ENCODE data around the gene OGFOD1. TPM values are rescaled to one million over a fixed set of nuclear protein-coding genes. Genes with fewer than 3 reads are reported as not detected.

OGFOD1 gene
- total RNA-seq, 6 experiments from 2014 or later = 12.2 to 32.0 (median 17.4) TPM

- peak overlapping the region; percentile 72 to 96 (median 91) for H3K4me3 ChIP-seq
- ATAC-seq (peak in 3 of 4 donors; percentile 19 to 28 (median 19)), DNase-seq (no peak)
- TF ChIP-seq POLR2A (IDR thresholded peaks at IDR 0.05) (no peak), CTCF (IDR thresholded peaks at IDR 0.05) (no peak)
- H3K27ac ChIP-seq = peak overlapping the region; percentile 25 to 54 (median 44)
- no peaks in the 10 kb centered on the region for H3K9me3 ChIP-seq
- peaks cover 2 to 33% (median 4%) of the 10 kb centered on the region in 4 donors for H3K36me3 ChIP-seq
- H3K4me1 ChIP-seq = peaks cover 0 to 24% (median 4%) of the 10 kb centered on the region in 4 donors
- intact Hi-C loops (cut with DNase I) = no loop called here
- 11% methylated on average over 17 of the region's 18 CpGs for WGBS (ENCODE audit: insufficient coverage, low coverage, low lambda C conversion rate, missing lambda C conversion rate)
- no peaks in the 10 kb centered on the region for H3K27me3 ChIP-seq
Measured at GRCh38 chr16:56450275-56450985, 924 bp upstream of the OGFOD1 start.

GRCh38 chr16:56451753-56452689 lies 667 bp downstream of the OGFOD1 start:
- H3K27me3 ChIP-seq = no peaks in the 10 kb centered on the region
- ATAC-seq = peak; percentile 59 to 73 (median 62)
- H3K4me1 ChIP-seq = peaks cover 0 to 24% (median 4%) of the 10 kb centered on the region in 4 donors
- peak overlapping the region; percentile 72 to 96 (median 91) for H3K4me3 ChIP-seq
- 9% methylated on average over 25 of the region's 31 CpGs for WGBS (ENCODE audit: insufficient coverage, low coverage, low lambda C conversion rate, missing lambda C conversion rate)
- peaks cover 0 to 35% (median 2%) of the 10 kb centered on the region in 4 donors for H3K36me3 ChIP-seq
- no peaks in the 10 kb centered on the region for H3K9me3 ChIP-seq
- peak; percentile 55 to 60 (median 56) for DNase-seq
- H3K27ac ChIP-seq = peak overlapping the region; percentile 47 to 69 (median 64)
- intact Hi-C loops (cut with DNase I) = no loop called here
- TF ChIP-seq CTCF (IDR thresholded peaks at IDR 0.05) = no peak
- TF ChIP-seq POLR2A (IDR thresholded peaks at IDR 0.05) = peak; percentile 22

GRCh38 chr16:56457927-56458470 lies 6.6 kb downstream of the OGFOD1 start:
- no peak overlapping the region for H3K27ac ChIP-seq
- no peak overlapping the region for H3K4me3 ChIP-seq
- TF ChIP-seq CTCF (IDR thresholded peaks at IDR 0.05) = no peak
- TF ChIP-seq POLR2A (IDR thresholded peaks at IDR 0.05) = no peak
- H3K36me3 ChIP-seq = peaks cover 0 to 52% (median 2%) of the 10 kb centered on the region in 4 donors
- H3K4me1 ChIP-seq = peaks cover 0 to 11% (median 0%) of the 10 kb centered on the region in 4 donors
- ATAC-seq (no peak), DNase-seq (no peak)
- no peaks in the 10 kb centered on the region for H3K27me3 ChIP-seq
- intact Hi-C loops (cut with DNase I) = no loop called here
- WGBS (ENCODE audit: insufficient coverage, low coverage, low lambda C conversion rate, missing lambda C conversion rate) = 93% methylated on average over 6 of the region's 6 CpGs
- H3K9me3 ChIP-seq = no peaks in the 10 kb centered on the region

GRCh38 chr16:56460101-56460500 lies 8.7 kb downstream of the OGFOD1 start:
- Histone ChIP-seq H3K9me3 (no peaks in the 10 kb centered on the region), H3K27me3 (no peaks in the 10 kb centered on the region), H3K4me3 (no peak overlapping the region), H3K36me3 (peaks cover 0 to 36% (median 0%) of the 10 kb centered on the region in 4 donors), H3K27ac (no peak overlapping the region), H3K4me1 (peaks cover 0 to 11% (median 0%) of the 10 kb centered on the region in 4 donors)
- DNase-seq (no peak), ATAC-seq (no peak)
- intact Hi-C loops (cut with DNase I) = no loop called here
- TF ChIP-seq POLR2A (IDR thresholded peaks at IDR 0.05) = no peak
- no peak for TF ChIP-seq CTCF (IDR thresholded peaks at IDR 0.05)
- 88% methylated on average over 2 of the region's 2 CpGs for WGBS (ENCODE audit: insufficient coverage, low coverage, low lambda C conversion rate, missing lambda C conversion rate)

All from right lobe of liver (tissue), 6 donors.